ENCODE data around the gene RTL5. TPM values are rescaled to one million over a fixed set of nuclear protein-coding genes. Genes with fewer than 3 reads are reported as not detected.

RTL5 gene
- polyA plus RNA-seq, 1 of the 3 experiments (the other 2 are of a cell fraction): 1.8 TPM

GRCh38 chrX:72113461-72113860 lies 18.3 kb downstream of the RTL5 start:
- CTCF ChIA-PET: interaction anchor here (0.6 kb wide), 1 partner anchor 13 kb away, joined by 3 read pairs; no protein-coding TSS in a partner anchor
- Histone ChIP-seq H3K27me3 (ENCODE audit: insufficient read depth) (no peaks in the 10 kb centered on the region; the same call in 1 of the 2 replicates), H3K9me2 (no peaks in the 10 kb centered on the region), H3K36me3 (replicated peaks in 1 of 2; ENCODE audit: control insufficient read depth in 1 of 2, insufficient read depth in 2 of 2, low read length in 1 of 2) (no peaks in the 10 kb centered on the region), H3K4me3 (ENCODE audit: low read depth in 2 of 2, low read length in 1 of 2) (no peak overlapping the region), H3K9me3 (no peaks in the 10 kb centered on the region), H3K4me2 (no peak overlapping the region), H3K9ac (no peak overlapping the region), H3K79me2 (ENCODE audit: insufficient read depth) (no peaks in the 10 kb centered on the region), H4K20me1 (ENCODE audit: insufficient read depth) (no peaks in the 10 kb centered on the region), H2AFZ (ENCODE audit: low read depth) (no peak overlapping the region), H3K27ac (ENCODE audit: low read depth in 2 of 2, low read length in 1 of 2) (peak overlapping the region in 1 of 2 experiments; percentile 88; a peak in 2 of 4 replicates), H3F3A (replicated peaks; ENCODE audit: insufficient read depth) (no peaks in the 10 kb centered on the region), H3K4me1 (ENCODE audit: control insufficient read depth in 1 of 2, insufficient read depth in 2 of 2, low read depth in 1 of 2, low read length in 1 of 2) (peaks cover 0 to 35% of the 10 kb centered on the region in 2 experiments; a peak in 2 of 4 replicates)
- 46% methylated on average over 6 of the region's 6 CpGs for WGBS (ENCODE audit: low lambda C conversion rate)
- no peak for TF ChIP-seq RFX5 (IDR thresholded peaks at IDR 0.05; ENCODE audit: low read length)
- no peak for TF ChIP-seq SMC3 (IDR thresholded peaks at IDR 0.05; ENCODE audit: low read depth, low read length)
- no peak for TF ChIP-seq NFIC (IDR thresholded peaks at IDR 0.05; ENCODE audit: borderline replicate concordance)
- TF ChIP-seq FOXJ3 (CRISPR knock-in tag; IDR thresholded peaks at IDR 0.05): no peak
- no peak for TF ChIP-seq MXI1 (IDR thresholded peaks at IDR 0.05; ENCODE audit: low read depth, low read length)
- TF ChIP-seq GATA2 (CRISPR knock-in tag; IDR thresholded peaks at IDR 0.05): no peak
- no peak for TF ChIP-seq RAD21 (IDR thresholded peaks at IDR 0.05; ENCODE audit: low read length)
- TF ChIP-seq TEAD4 (IDR thresholded peaks at IDR 0.05; ENCODE audit: borderline replicate concordance, insufficient read depth): no peak
- TF ChIP-seq EZH2phosphoT487 (IDR thresholded peaks at IDR 0.05; ENCODE audit: borderline replicate concordance, low read depth): no peak
- TF ChIP-seq YY1 (IDR thresholded peaks at IDR 0.05; ENCODE audit: low read depth): no peak
- TF ChIP-seq FOSL2 (IDR thresholded peaks at IDR 0.05; ENCODE audit: borderline replicate concordance, low read depth): no peak
- no peak for TF ChIP-seq IRF3 (IDR thresholded peaks at IDR 0.05; ENCODE audit: low read depth, low read length)
- POLR2A ChIA-PET: no interaction called here
- DNase-seq: no peak

- Histone ChIP-seq H3K9me2 (no peaks in the 10 kb centered on the region), H3K4me3 (ENCODE audit: low read depth in 2 of 2, low read length in 1 of 2) (no peak overlapping the region), H2AFZ (ENCODE audit: low read depth) (no peak overlapping the region), H3K9me3 (no peaks in the 10 kb centered on the region), H3F3A (replicated peaks; ENCODE audit: insufficient read depth) (no peaks in the 10 kb centered on the region), H3K36me3 (replicated peaks in 1 of 2; ENCODE audit: control insufficient read depth in 1 of 2, insufficient read depth in 2 of 2, low read length in 1 of 2) (no peaks in the 10 kb centered on the region), H4K20me1 (ENCODE audit: insufficient read depth) (no peaks in the 10 kb centered on the region), H3K4me2 (no peak overlapping the region), H3K79me2 (ENCODE audit: insufficient read depth) (no peaks in the 10 kb centered on the region), H3K27me3 (ENCODE audit: insufficient read depth) (no peaks in the 10 kb centered on the region; the same call in 1 of the 2 replicates), H3K27ac (ENCODE audit: low read depth in 2 of 2, low read length in 1 of 2) (peak overlapping the region in 1 of 2 experiments; percentile 41; a peak in 1 of 4 replicates), H3K4me1 (ENCODE audit: control insufficient read depth in 1 of 2, insufficient read depth in 2 of 2, low read depth in 1 of 2, low read length in 1 of 2) (peaks cover 0 to 32% of the 10 kb centered on the region in 2 experiments; a peak in 2 of 4 replicates), H3K9ac (no peak overlapping the region)
- DNase-seq: no peak
- CTCF ChIA-PET: interaction anchor here (1.0 kb wide), 1 partner anchor 14 kb away, joined by 3 read pairs; no protein-coding TSS in a partner anchor
- POLR2A ChIA-PET: no interaction called here
- 64% methylated on average over 9 of the region's 11 CpGs for WGBS (ENCODE audit: low lambda C conversion rate)
- TF ChIP-seq FOXM1 (IDR thresholded peaks at IDR 0.05; ENCODE audit: low read depth) (no peak), MAX (IDR thresholded peaks at IDR 0.05; ENCODE audit: low read depth) (no peak), USF2 (IDR thresholded peaks at IDR 0.05; ENCODE audit: borderline replicate concordance, low read depth, low read length) (no peak), EP300 (IDR thresholded peaks at IDR 0.05; ENCODE audit: borderline replicate concordance in 1 of 2, low read depth in 1 of 2, low read length in 1 of 2) (no peak), ELF1 (IDR thresholded peaks at IDR 0.05) (no peak), RCOR1 (IDR thresholded peaks at IDR 0.05; ENCODE audit: low read length) (no peak), FOXJ3 (CRISPR knock-in tag; IDR thresholded peaks at IDR 0.05) (no peak), TCF12 (IDR thresholded peaks at IDR 0.05) (no peak), ZBTB33 (IDR thresholded peaks at IDR 0.05; ENCODE audit: borderline replicate concordance, low read depth) (no peak), CTCF (IDR thresholded peaks at IDR 0.05) (no peak), GATA2 (CRISPR knock-in tag; IDR thresholded peaks at IDR 0.05) (no peak)
Observed at GRCh38 chrX:72110876-72111708, 20.6 kb downstream of the RTL5 start.
